Endometrium (tissue), 2 donors: ENCODE results near the gene PLCH2.

Experiments
- FAIRE-seq: peaks from 2 replicates; lab custom pipeline; 2012; peaks lifted over from hg19 to GRCh38; lab: Jason Lieb, UNC
- donor health status: control.
- donor health status: control.

Gene PLCH2

DNA sequence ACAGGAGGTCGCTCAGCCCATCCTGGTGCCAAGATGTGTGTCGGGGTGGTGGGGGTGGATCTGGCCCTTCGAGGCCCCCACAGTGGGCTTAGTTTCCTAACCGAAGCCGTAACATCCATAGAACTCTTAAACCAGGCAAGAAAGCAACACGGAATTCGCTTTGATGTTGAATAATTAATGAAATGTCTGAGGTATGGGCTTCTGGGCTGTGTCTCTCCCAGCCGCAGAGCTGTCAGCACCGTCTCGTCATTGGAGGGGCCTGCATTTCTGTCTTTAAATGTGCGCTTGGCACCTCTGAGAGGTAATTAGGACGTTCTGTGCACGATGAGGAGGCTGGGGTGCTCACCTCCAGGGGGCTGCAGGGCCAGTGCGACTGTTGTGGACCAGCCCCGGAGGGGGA, 13.3 kb upstream of the PLCH2 start:
- FAIRE-seq: no peak

DNA sequence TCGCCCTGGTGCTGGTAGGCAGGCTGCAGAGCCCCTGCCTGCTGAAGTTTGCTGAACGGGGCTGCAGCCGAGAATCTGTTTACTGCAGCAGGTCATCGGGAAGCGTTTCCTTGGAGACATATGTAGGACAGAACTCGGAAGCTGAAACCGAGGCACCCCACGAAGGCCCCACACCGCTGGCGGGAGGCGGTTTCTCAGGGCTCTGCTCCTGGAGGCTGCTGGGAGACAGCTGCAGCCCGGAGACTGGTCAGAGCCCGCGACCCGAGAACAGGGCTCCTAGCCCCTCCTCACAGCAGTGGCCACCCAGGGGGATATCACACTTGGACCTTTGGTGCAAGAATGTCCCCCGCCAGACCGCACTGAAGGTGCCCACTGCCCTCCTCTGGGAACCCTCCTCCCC, 12.7 kb upstream of the PLCH2 start:
- FAIRE-seq: no peak

- no peak for FAIRE-seq
Measured at GRCh38 chr1:2465371-2466269, 10.5 kb upstream of the PLCH2 start.

GRCh38 chr1:2466270-2466665, 9.8 kb upstream of the PLCH2 start:
- FAIRE-seq: no peak

- FAIRE-seq: no peak
Measured at GRCh38 chr1:2466958-2467554, 9.0 kb upstream of the PLCH2 start.

DNA sequence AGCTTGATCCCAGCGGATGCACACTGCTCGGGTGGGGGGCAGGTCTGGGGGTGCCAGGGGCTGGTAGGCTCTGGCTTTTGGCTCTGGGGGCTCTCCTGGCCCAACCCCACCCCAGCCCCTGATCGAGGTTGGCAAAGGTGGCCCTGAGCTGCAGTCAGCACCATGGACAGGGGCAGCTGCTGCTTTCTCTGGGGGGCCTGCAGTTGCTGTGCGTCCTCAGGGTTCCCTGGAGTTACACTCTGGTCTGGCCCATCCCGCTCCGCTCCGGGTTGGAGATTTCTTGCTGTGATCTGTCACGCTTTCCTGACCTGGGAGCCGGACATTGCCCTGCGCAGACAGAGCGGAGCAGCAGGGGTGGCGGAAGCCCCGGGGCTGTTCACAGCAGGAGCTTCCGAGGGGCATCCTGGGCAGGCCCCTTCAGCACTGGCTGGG, 8.0 kb upstream of the PLCH2 start:
- no peak for FAIRE-seq

DNA sequence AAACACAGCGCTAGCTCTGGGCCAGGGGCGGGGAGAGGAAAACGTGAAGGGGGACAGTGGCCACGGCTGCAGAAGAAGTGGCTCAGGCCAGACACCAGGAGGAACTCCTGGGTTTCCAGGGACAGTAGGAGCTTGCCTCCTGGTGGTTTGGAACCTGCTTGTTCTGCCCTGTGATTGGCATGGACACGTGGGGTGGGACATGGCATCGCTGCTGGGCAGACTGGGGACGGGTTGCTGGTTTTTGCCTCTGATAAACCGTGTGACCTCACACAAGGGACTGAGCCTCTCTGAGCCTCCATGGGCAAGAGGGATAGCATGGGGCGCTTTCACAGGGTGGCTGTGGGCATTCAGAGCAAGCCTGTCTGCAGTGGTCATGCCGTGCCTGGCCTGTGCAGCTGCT, 7.5 kb upstream of the PLCH2 start:
- FAIRE-seq: no peak

DNA sequence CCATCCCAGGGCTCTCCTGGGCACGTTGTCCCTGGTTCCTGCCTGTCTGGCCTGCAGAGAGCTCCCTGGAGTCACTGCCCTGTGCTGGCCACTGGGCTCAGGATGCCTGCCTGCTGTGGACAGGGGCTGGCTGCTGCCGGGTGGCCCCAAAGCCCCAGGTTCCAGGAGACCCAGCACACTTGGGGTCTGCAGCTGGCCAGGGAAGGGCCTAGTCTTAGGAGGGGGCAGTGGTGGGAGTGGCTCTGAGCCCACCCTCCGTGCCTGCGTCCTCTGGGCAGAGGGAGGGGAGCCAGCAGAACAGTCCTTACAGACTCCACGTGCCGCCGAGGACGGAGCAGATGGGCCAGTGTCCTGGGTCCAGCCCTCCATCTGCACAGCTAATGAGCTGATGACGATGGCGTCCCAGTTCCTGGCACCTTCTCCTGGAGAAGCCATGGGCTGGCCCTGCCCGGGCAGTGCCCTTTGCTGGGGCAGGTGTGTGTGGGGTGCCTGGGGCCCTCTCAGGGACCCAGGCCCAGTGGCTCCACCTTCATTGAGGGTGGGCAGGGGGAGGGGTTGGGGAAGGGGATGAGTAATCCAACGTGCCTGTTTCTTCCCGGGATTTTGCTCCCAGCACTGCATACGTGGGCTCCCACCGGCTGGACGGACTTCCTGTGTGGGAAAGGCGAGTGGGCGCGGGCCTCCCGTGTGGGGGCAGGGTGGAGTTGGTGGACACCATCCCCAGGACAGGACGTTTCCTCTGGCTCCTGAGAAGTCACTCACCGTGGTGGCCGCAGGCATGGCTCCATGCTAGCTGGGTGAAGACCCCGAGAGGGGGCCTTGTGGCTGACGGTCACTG, 6.8 kb upstream of the PLCH2 start:
- no peak for FAIRE-seq

GRCh38 chr1:2470290-2471158, 5.6 kb upstream of the PLCH2 start:
- no peak for FAIRE-seq

- FAIRE-seq: no peak
Measured at GRCh38 chr1:2471159-2471471, 5.0 kb upstream of the PLCH2 start.

GRCh38 chr1:2471587-2472001, 4.5 kb upstream of the PLCH2 start:
- FAIRE-seq: no peak

GRCh38 chr1:2472109-2472508, 4.0 kb upstream of the PLCH2 start:
- no peak for FAIRE-seq

DNA sequence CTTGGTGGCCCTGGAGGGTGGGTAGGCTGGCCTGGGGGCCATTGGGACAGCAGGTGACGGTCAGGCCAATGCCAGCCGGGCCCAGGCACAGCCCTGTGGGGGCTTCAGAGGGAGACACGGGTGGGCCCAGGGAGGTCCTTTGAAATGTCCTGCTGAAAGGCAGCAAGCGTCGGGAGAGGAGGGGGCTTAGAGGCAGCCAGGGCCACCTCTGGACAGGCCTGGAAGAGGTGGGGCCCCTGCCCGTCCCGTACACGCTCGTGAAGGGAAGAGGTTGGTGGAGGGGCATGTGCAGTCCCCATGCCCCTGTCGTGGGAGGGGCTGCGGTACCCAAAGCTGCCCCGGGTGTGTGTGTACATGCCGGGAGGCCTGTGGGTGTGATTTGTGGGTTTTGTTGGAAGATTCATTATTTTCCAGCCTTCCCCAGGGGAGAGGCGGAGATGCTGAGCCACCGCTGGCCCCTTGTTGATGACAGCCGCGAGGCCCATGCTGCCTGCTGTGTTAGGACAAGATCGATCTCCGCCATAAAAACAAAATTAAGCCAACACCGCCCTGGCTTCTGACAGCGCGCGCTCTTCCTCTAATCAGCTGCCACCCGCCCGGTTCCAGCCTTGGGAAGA, 3.4 kb upstream of the PLCH2 start:
- FAIRE-seq: no peak

DNA sequence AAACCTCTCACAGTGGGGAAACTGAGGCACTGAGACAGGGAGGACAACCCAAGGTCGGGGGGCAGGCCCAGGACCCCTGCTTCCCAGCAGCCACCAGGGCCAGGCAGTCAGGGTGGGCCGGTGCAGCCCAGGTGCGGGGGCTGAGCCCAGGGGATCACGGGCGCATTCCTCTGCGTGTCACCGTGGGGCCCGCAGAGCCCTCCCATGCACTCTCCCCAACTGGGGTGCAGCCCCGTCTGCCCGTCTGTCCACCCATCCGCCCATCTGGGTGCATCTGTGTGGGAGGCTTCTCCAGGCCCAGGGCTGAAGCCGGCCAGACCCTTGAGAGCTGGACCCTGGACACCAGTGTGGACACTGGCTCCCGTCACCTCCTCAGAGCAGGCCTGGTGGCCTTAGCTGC, 2.9 kb upstream of the PLCH2 start:
- no peak for FAIRE-seq

DNA sequence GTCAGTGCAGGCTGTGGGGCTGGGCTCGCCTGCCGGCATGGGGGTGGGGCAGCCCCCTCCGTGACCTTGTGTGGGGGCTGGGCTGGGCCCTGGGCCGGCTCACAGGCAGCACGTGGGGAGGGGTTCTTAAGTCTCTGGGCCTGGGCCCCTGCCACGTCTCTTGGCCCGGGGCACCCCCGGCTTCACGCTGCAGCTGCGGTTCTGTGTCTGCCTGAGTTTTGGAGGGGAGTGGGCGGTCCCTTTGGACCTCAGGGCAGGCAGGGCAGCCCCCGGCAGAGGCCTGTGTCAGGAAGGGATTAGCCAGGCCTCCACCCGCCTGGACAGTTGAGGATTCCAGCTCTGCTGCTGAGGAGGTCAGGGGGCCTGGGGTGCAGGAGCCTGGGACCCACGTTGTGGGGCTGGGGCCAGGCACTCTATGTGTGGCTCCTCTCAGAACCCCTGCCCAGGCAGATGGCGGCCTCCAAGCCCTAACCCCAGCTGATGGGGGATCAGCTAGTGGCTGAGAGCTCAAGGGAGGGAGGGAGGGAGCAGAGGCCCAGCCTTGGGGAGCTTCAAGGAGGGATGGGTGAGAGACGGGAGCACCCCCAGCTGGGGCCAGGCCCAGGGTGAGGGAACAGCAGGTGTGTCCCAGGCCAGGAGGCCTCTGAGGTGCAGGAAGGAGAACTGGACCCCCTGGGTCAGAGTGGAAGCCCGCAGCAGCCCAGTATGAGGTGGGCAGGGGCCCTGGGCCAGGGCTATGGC, 1.8 kb upstream of the PLCH2 start:
- no peak for FAIRE-seq

DNA sequence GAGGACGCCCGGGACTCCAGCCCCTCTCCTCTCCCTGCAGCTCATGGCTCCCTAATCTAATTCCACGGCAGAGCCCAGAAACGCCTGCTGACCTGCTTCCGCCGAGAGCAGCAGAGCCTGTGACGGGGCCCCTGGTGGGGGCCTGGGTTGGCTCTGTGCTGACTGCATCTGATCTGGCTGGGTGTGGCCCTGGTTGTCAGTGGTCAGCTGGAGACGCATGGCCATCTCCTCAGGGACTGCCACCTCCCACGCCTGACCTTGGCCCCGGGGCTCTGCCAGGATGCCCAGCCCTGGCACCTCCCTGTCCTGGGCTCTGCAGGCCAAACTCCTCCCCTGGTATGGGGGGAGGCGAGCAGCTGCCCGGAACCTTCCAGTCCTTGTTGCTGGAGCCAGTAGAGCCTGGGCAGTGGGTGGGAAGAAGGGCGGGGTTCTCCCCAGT, 1.1 kb upstream of the PLCH2 start:
- FAIRE-seq: no peak

- no peak for FAIRE-seq
Measured at GRCh38 chr1:2475571-2475970, 518 bp upstream of the PLCH2 start.

DNA sequence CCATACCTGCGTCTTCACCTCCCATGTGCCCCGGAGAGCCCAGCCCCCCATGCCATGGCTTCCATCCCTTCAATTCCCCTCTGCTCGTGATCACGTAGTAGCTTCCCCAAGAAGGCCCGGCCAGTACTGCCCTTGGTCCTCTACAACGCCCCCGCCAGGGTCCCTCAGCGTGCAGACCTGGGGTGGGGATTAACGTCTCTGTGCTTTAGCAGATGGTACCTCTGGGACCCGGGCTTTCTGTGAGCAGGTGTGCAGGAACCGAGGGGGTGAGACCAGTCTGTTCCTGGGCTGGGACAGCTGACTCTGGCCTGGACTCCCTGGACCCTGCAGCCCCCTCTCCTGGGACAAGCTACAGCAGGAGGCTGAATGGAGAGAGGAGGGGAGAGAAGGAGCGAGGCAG, 1.2 kb downstream of the PLCH2 start:
- FAIRE-seq: no peak

DNA sequence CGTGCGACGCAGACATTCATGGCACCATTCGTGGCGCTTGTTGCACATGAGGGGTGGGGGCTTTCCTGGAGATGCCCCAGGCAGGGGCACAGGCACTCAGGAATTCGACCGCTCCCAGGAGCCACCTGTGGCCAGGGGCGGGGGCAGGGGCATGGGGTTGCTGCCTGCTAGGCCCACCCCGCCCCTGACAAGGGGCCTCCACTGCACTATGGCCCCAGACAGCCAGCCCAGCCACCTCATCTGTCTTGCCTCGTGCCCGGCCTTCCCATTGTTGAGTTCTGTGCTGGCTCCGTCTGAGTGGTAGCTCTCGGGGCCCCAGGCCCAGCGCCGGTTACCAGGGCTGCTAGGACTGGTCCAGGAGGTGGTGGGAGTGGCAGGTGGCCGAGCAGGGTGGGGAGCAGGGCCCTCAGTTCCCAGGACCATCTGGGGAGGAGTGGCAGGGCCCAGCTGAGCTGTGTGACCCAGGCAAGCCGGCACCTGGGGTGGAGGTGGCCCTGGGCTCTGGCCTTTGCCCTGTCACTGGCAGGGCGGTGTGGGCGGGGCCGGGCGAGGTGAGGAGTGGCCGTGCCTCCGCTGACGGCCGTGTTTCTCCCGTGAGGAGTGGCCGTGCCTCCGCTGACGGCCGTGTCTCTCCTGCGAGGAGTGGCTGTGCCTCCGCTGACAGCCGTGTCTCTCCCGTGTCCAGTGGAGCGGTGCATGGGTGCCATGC, 1.9 kb downstream of the PLCH2 start:
- FAIRE-seq: no peak

- no peak for FAIRE-seq
Measured at GRCh38 chr1:2479186-2479585, 3.1 kb downstream of the PLCH2 start.
